IMR-90 (cell line): ENCODE results near the gene REPS1. TPM values are rescaled to one million over a fixed set of nuclear protein-coding genes. Genes with fewer than 3 reads are reported as not detected.

ENCODE experiments used
- ATAC-seq: fragments of 200-7000 bp; cut with Tn5 transposase; 2 replicates; pipeline ENCODE4 v1.9.1; 2020; ENCODE audit warnings: low read depth, mild to moderate bottlenecking, moderate library complexity
- BruUV-seq: library from RNA; stranded (reverse); fragments of 400-500 nt; replicated peaks from 2 replicates; lab custom pipeline; 2021; lab: Mats Ljungman, UMichigan
- CTCF ChIA-PET: fragments of 300-600 bp; formaldehyde crosslinking; extraction: SDS; loops from one replicate; lab custom pipeline; 2021; ENCODE audit warnings: antibody characterized with exemption; lab: Yijun Ruan, JAX
- POLR2A ChIA-PET: fragments of 300-600 bp; sonication (Branson Sonifier 250); formaldehyde crosslinking; loops from one replicate; lab custom pipeline; 2022; ENCODE audit warnings: antibody characterized with exemption; ENCODE audit not compliant: unreplicated experiment; lab: Charles Lee
- DNase-seq: peaks from one replicate; pipeline ENCODE4 v3.0.0; 2013
- H2AFZ ChIP-seq: replicated peaks from 2 replicates; pipeline ENCODE3; 2013; ENCODE audit warnings: low read length, mild to moderate bottlenecking; ENCODE audit not compliant: poor library complexity
- H2AK5ac ChIP-seq: 2 replicates; pipeline ENCODE4 v1.6.1; 2013; ENCODE audit warnings: low read depth, low read length, inconsistent platforms
- H2AK9ac ChIP-seq: replicated peaks from 2 replicates; pipeline ENCODE3; 2013; ENCODE audit warnings: mild to moderate bottlenecking, low read depth, low read length, moderate library complexity; ENCODE audit not compliant: poor library complexity
- H2BK120ac ChIP-seq: 2 replicates; pipeline ENCODE4 v1.6.1; 2013; ENCODE audit warnings: low read depth, low read length, inconsistent platforms
- H2BK15ac ChIP-seq: 3 replicates; pipeline ENCODE4 v1.6.1; 2013; ENCODE audit warnings: low read depth, low read length, inconsistent platforms
- H2BK20ac ChIP-seq: 2 replicates; pipeline ENCODE4 v1.6.1; 2013; ENCODE audit warnings: low read depth, mild to moderate bottlenecking, inconsistent platforms, low read length, moderate library complexity
- H2BK5ac ChIP-seq: 2 replicates; pipeline ENCODE4 v1.6.1; 2013; ENCODE audit warnings: mild to moderate bottlenecking, low read depth, low read length, inconsistent platforms; ENCODE audit not compliant: poor library complexity, severe bottlenecking
- H3K14ac ChIP-seq: replicated peaks from 2 replicates; pipeline ENCODE4 v1.6.1; 2013; ENCODE audit warnings: low read depth, low read length, inconsistent platforms
- H3K18ac ChIP-seq: 2 replicates; pipeline ENCODE4 v1.6.1; 2013; ENCODE audit warnings: low read depth, low read length, control low read depth
- H3K23ac ChIP-seq: 2 replicates; pipeline ENCODE4 v1.6.1; 2013; ENCODE audit warnings: low read depth, low read length, inconsistent platforms
- H3K27ac ChIP-seq: 2 replicates; pipeline ENCODE4 v1.5.1; 2013; ENCODE audit warnings: mild to moderate bottlenecking, control low read depth, low read length; ENCODE audit not compliant: insufficient read depth
- H3K27me3 ChIP-seq: 2 replicates; pipeline ENCODE4 v1.6.1; 2013; ENCODE audit warnings: low read length; ENCODE audit not compliant: control insufficient read depth, insufficient read depth
- H3K36me3 ChIP-seq: 2 replicates; pipeline ENCODE4 v1.6.1; 2013; ENCODE audit warnings: low read length, mixed read lengths; ENCODE audit not compliant: control insufficient read depth, insufficient read depth
- H3K4ac ChIP-seq: 2 replicates; pipeline ENCODE4 v1.6.1; 2013; ENCODE audit warnings: low read depth, low read length, inconsistent platforms
- H3K4me1 ChIP-seq: 2 replicates; pipeline ENCODE4 v1.6.1; 2013; ENCODE audit warnings: low read length, mixed read lengths; ENCODE audit not compliant: control insufficient read depth, insufficient read depth
- H3K4me2 ChIP-seq: 2 replicates; pipeline ENCODE4 v1.6.1; 2013; ENCODE audit warnings: low read depth, mild to moderate bottlenecking, control low read depth, low read length, moderate library complexity
- H3K4me3 ChIP-seq: 2 replicates; pipeline ENCODE4 v1.5.1; 2013; ENCODE audit warnings: low read depth, mild to moderate bottlenecking, control low read depth, low read length, moderate library complexity; ENCODE audit not compliant: insufficient read depth
- H3K56ac ChIP-seq: 2 replicates; pipeline ENCODE4 v1.6.1; 2013; ENCODE audit warnings: low read length, inconsistent platforms; ENCODE audit not compliant: insufficient read depth; ENCODE audit errors: extremely low read depth
- H3K79me1 ChIP-seq, 2 experiments: 2 replicates each; pipeline ENCODE4 v1.6.1; 2013; ENCODE audit warnings: low read length in 2 of 2, inconsistent platforms in 1 of 2, low read depth in 1 of 2
- H3K9ac ChIP-seq: 2 replicates; pipeline ENCODE4 v1.6.1; 2013; ENCODE audit warnings: low read depth, low read length, control low read depth
- H3K9me1 ChIP-seq: 2 replicates; pipeline ENCODE4 v1.6.1; 2013; ENCODE audit warnings: low read length, inconsistent platforms; ENCODE audit not compliant: insufficient read depth
- H3K9me3 ChIP-seq: 2 replicates; pipeline ENCODE4 v1.6.1; 2013; ENCODE audit warnings: low read length; ENCODE audit not compliant: control insufficient read depth, insufficient read depth
- H4K20me1 ChIP-seq: 2 replicates; pipeline ENCODE4 v1.6.1; 2013; ENCODE audit warnings: low read length, inconsistent platforms; ENCODE audit not compliant: insufficient read depth
- H4K5ac ChIP-seq: 2 replicates; pipeline ENCODE4 v1.6.1; 2013; ENCODE audit warnings: mild to moderate bottlenecking, low read depth, low read length, control low read depth
- H4K8ac ChIP-seq, 2 experiments: 2 replicates each; pipeline ENCODE4 v1.6.1; 2013; ENCODE audit warnings: low read depth in 2 of 2, low read length in 2 of 2, control low read depth in 1 of 2, inconsistent platforms in 1 of 2
- H4K91ac ChIP-seq: 2 replicates; pipeline ENCODE4 v1.6.1; 2013; ENCODE audit warnings: low read depth, low read length, inconsistent platforms; ENCODE audit not compliant: insufficient read depth
- BHLHE40 ChIP-seq: fragments of 150-350 bp; IDR thresholded peaks from 2 replicates; pipeline ENCODE4 v1.6.1; 2016; ENCODE audit warnings: mild to moderate bottlenecking, low read depth, low read length
- CHD1 ChIP-seq: IDR thresholded peaks from 2 replicates; pipeline ENCODE4 v1.6.1; 2012; ENCODE audit warnings: low read depth, low read length, improper control_type of control experiment
- FOS ChIP-seq: fragments of 150-350 bp; IDR thresholded peaks from 2 replicates; pipeline ENCODE4 v1.6.1; 2016; ENCODE audit warnings: low read depth, low read length
- MAFK ChIP-seq: IDR thresholded peaks from 2 replicates; pipeline ENCODE4 v1.6.1; 2012; ENCODE audit warnings: low read depth, low read length, improper control_type of control experiment
- MXI1 ChIP-seq: IDR thresholded peaks from 2 replicates; pipeline ENCODE4 v1.6.1; 2012; ENCODE audit warnings: low read depth, mild to moderate bottlenecking, low read length, moderate library complexity, borderline replicate concordance
- NFE2L2 ChIP-seq: fragments of 150-350 bp; IDR thresholded peaks from 2 replicates; pipeline ENCODE4 v1.6.1; 2016; ENCODE audit warnings: low read depth, mild to moderate bottlenecking, low read length
- POLR2A ChIP-seq: IDR thresholded peaks from 2 replicates; pipeline ENCODE4 v1.6.1; 2012; ENCODE audit warnings: mild to moderate bottlenecking, low read depth, low read length
- RAD21 ChIP-seq: IDR thresholded peaks from 2 replicates; pipeline ENCODE4 v1.6.1; 2012; ENCODE audit warnings: low read length, improper control_type of control experiment
- RCOR1 ChIP-seq: IDR thresholded peaks from 2 replicates; pipeline ENCODE4 v1.6.1; 2012; ENCODE audit warnings: mild to moderate bottlenecking, low read length, improper control_type of control experiment; ENCODE audit not compliant: insufficient replicate concordance
- RFX5 ChIP-seq: IDR thresholded peaks from 2 replicates; pipeline ENCODE4 v1.8.0; 2012; ENCODE audit warnings: low read depth, mild to moderate bottlenecking, low read length, moderate library complexity
- SMC3 ChIP-seq: fragments of 150-350 bp; IDR thresholded peaks from 2 replicates; pipeline ENCODE4 v1.6.1; 2016; ENCODE audit warnings: low read depth, mild to moderate bottlenecking, antibody characterized with exemption, low read length, moderate library complexity
- WGBS, 2 experiments: methylation state at CpG; one replicate each; pipeline versions ENCODE4 v1.1.5 to v1.1.7; 2013; ENCODE audit warnings: missing lambda C conversion rate in 2 of 2; ENCODE audit not compliant: insufficient read length in 1 of 2; ENCODE audit errors: extremely low coverage in 2 of 2; 5-methylcytosine and 5-hydroxymethylcytosine counted together
- dilution Hi-C: fragments of 300-500 bp; cut with HindIII; formaldehyde crosslinking; loops from one replicate; pipeline ENCODE4 v1.14.3; 2018; ENCODE audit warnings: low sequenced_read_pairs; ENCODE audit not compliant: unreplicated experiment
- in situ Hi-C: fragments of 300-500 bp; cut with MboI; formaldehyde crosslinking; loops from 3 replicates; pipeline ENCODE4 v1.14.3; 2019; ENCODE audit warnings: low sequenced_read_pairs, inconsistent platforms, mixed read lengths
- intact Hi-C: fragments of 100-400 bp; cut with micrococcal nuclease; formaldehyde crosslinking; loops from 2 replicates; pipeline ENCODE4 v1.10.0; 2022
- polyA plus RNA-seq, 3 experiments: library from polyadenylated mRNA; depleted of rRNA; stranded (reverse); fragments of >200 nt; gene quantifications; 2 replicates each; pipeline ENCODE4 v1.2.3, GENCODE V29; 2012; ENCODE audit warnings: low replicate concordance in 1 of 3
- total RNA-seq: library from RNA; depleted of rRNA; stranded (reverse); fragments of >200 nt; gene quantifications from 2 replicates; pipeline ENCODE4 v1.2.3, GENCODE V29; 2012
- TF ChIP-seq, protein P1 (sequence below): fragments of 150-350 bp; IDR thresholded peaks from 2 replicates; pipeline ENCODE4 v1.6.1; 2016; ENCODE audit warnings: low read depth, mild to moderate bottlenecking, low read length, moderate library complexity, borderline replicate concordance
- TF ChIP-seq, protein P2 (sequence below): fragments of 150-350 bp; IDR thresholded peaks from 2 replicates; pipeline ENCODE4 v1.6.1; 2017; ENCODE audit warnings: mild to moderate bottlenecking, antibody characterized with exemption, low read length, low read depth
- TF ChIP-seq, protein P3 (sequence below): conservative IDR thresholded peaks from 2 replicates; pipeline ENCODE4 v1.5.1; 2012; ENCODE audit warnings: mild to moderate bottlenecking, low read depth, low read length, improper control_type of control experiment

REPS1 gene
- total and polyA plus RNA-seq, 2 of the 4 experiments (the other 2 are of a cell fraction) = 21.9 to 24.2 TPM

GRCh38 chr6:138970856-138971425, 17.1 kb downstream of the REPS1 start:
- H3K14ac ChIP-seq = 0 out of 2 replicates have a peak overlapping the region, but pooled peaks have one; percentile 62
- ChIA-PET POLR2A (no interaction called here), CTCF (interaction anchor here (0.6 to 0.7 kb wide), 2 partner anchors 188 to 477 kb away, joined by 3 read pairs; no protein-coding TSS in a partner anchor)
- peak overlapping the region; percentile 46 for H2BK5ac ChIP-seq
- peak overlapping the region; percentile 56; the same call in 1 of the 2 replicates for H3K4ac ChIP-seq
- H3K9me3 ChIP-seq = no peaks in the 10 kb centered on the region
- H3K27ac ChIP-seq = no peak overlapping the region
- H4K20me1 ChIP-seq = no peaks in the 10 kb centered on the region
- H2AK5ac ChIP-seq = no peak overlapping the region
- H3K18ac ChIP-seq = 0 out of 2 replicates have a peak overlapping the region, but pooled peaks have one; percentile 7
- in situ Hi-C loops (no loop called here), dilution Hi-C loops (no loop called here), intact Hi-C loops (no loop called here)
- H2BK20ac ChIP-seq = 0 out of 2 replicates have a peak overlapping the region, but pooled peaks have one; percentile 16
- H4K5ac ChIP-seq = no peak overlapping the region
- no peak overlapping the region for H3K56ac ChIP-seq
- ATAC-seq = peak; percentile 73
- WGBS, 2 experiments = no CpG with 5 or more reads among the region's 1 CpG
- peak; percentile 95 for DNase-seq
- H4K8ac ChIP-seq = 0 out of 4 replicates have a peak overlapping the region, but pooled peaks of 1 of the 2 experiments have one; percentile 26
- H3K27me3 ChIP-seq = no peaks in the 10 kb centered on the region
- no peak overlapping the region for H3K9ac ChIP-seq
- H3K79me1 ChIP-seq = peaks cover 20 to 67% of the 10 kb centered on the region in 2 experiments
- H3K4me2 ChIP-seq = peak overlapping the region; percentile 28; the same call in 1 of the 2 replicates
- H3K36me3 ChIP-seq = no peaks in the 10 kb centered on the region
- no peak overlapping the region for H2AFZ ChIP-seq
- peaks cover 8% of the 10 kb centered on the region for H3K9me1 ChIP-seq
- no TSS peak for BruUV-seq
- H2BK120ac ChIP-seq = peak overlapping the region; percentile 9; the same call in 1 of the 2 replicates
- peaks cover 9% of the 10 kb centered on the region for H3K4me1 ChIP-seq
- H3K4me3 ChIP-seq = no peak overlapping the region
- no peak overlapping the region for H4K91ac ChIP-seq
- H2BK15ac ChIP-seq = peak overlapping the region; percentile 31; the same call in 1 of the 3 replicates
- H2AK9ac ChIP-seq = no peak overlapping the region
- H3K23ac ChIP-seq = peak overlapping the region; percentile 14; the same call in 1 of the 2 replicates
- TF ChIP-seq SMC3 (no peak), FOS (peak; percentile 74), CHD1 (no peak), MAFK (0 out of 2 replicates have a peak, but pooled peaks have one; percentile 0), RAD21 (no peak), MXI1 (0 out of 2 replicates have a peak, but pooled peaks have one; percentile 17), RFX5 (no peak), NFE2L2 (no peak), POLR2A (no peak), RCOR1 (no peak), BHLHE40 (peak; percentile 94)
- TF ChIP-seq, protein P1, sequence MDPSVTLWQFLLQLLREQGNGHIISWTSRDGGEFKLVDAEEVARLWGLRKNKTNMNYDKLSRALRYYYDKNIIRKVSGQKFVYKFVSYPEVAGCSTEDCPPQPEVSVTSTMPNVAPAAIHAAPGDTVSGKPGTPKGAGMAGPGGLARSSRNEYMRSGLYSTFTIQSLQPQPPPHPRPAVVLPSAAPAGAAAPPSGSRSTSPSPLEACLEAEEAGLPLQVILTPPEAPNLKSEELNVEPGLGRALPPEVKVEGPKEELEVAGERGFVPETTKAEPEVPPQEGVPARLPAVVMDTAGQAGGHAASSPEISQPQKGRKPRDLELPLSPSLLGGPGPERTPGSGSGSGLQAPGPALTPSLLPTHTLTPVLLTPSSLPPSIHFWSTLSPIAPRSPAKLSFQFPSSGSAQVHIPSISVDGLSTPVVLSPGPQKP = no peak
- TF ChIP-seq, protein P2, sequence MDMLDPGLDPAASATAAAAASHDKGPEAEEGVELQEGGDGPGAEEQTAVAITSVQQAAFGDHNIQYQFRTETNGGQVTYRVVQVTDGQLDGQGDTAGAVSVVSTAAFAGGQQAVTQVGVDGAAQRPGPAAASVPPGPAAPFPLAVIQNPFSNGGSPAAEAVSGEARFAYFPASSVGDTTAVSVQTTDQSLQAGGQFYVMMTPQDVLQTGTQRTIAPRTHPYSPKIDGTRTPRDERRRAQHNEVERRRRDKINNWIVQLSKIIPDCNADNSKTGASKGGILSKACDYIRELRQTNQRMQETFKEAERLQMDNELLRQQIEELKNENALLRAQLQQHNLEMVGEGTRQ = no peak
- TF ChIP-seq, protein P3, sequence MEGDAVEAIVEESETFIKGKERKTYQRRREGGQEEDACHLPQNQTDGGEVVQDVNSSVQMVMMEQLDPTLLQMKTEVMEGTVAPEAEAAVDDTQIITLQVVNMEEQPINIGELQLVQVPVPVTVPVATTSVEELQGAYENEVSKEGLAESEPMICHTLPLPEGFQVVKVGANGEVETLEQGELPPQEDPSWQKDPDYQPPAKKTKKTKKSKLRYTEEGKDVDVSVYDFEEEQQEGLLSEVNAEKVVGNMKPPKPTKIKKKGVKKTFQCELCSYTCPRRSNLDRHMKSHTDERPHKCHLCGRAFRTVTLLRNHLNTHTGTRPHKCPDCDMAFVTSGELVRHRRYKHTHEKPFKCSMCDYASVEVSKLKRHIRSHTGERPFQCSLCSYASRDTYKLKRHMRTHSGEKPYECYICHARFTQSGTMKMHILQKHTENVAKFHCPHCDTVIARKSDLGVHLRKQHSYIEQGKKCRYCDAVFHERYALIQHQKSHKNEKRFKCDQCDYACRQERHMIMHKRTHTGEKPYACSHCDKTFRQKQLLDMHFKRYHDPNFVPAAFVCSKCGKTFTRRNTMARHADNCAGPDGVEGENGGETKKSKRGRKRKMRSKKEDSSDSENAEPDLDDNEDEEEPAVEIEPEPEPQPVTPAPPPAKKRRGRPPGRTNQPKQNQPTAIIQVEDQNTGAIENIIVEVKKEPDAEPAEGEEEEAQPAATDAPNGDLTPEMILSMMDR = 0 out of 2 replicates have a peak, but pooled peaks have one; percentile 1
